NCI-H1417 treated with DMSO at 0.1 percent for 48 hours (cell line): Measurements from ENCODE around the gene ARHGEF7.
"Not testable (repeated sequence)": the region's sequence is repeated elsewhere in the genome, so short reads cannot be mapped to it uniquely, and the experiment has no call there.

ENCODE experiments used
- DNase-seq: peaks from one replicate; lab custom pipeline; 2025; lab: John Stamatoyannopoulos, UW

ARHGEF7 gene

DNA sequence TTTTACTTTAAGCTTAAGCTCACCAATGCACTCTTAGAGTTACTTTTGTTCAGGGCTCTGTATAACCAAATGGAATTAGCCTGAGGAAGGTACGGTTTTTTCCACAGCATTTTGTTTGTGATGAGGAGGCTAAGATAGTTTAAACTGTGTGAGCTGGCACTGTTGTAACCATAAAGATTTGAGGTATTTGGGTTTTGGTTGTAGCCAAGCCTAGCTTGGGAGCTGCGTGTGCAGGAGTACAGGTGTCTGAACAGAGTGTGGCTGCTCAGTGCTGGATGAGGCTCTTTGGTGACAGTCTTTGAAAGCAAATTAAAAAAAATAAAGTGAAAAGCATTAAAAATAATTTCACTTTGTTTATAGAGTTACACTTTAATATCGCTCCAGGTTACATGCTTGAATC, 56.0 kb downstream of the ARHGEF7 start:
- DNase-seq: no peak

DNA sequence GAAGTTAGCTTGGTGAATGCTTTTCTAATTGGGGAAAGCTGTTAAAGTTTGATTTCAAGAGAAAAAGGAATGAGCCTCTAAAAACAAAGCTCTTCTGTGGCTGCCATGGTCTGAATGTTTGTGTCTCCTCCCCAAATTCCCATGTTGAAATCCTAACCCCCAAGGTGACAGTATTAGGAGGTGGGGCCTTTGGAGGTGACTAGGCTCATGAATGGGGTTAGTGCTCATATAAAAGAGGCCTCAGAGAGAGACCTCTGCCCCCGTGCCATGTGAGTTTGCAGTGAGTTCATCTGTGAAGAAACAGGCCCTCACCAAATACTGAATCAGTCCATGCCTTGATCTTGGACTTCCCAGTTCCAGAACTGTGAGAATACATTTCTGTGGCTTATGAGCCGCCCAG, 56.5 kb downstream of the ARHGEF7 start:
- DNase-seq: no peak

DNA sequence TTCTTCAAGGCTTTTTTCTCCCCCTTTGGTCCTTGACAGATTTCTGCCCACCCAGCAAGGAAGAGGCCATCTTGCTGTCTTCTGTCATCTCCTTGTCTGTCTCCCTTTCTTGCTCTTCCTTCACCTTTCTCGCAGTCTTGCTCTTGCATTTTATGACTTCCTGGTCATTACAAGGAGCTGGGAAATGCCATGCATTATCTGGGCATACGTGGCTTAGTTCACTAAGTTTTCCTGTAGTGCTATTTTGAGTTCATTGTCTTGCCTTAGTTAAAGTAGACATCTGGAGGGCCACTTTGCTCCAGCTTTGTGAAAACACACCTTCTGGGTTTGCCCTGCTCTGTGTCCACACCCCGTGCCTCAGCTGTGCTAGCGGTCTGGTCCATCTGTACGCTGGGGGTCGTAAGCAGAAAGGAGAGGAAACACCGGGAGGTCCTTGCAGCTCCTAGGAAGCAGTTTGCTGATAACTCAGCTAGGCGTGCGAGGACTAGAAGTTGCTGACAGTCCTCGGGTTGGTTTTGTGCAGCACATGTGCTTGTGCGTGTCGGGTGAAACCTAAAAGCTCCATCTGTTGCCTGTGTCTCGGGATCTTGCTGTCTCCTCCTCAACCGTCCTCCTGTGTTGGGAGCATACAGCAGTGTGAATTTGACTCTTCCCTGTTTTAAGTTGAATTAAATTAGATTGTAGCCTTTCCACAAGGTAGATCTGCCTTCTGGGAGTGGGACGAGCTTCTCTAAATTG, 59.4 kb downstream of the ARHGEF7 start:
- no peak for DNase-seq

DNA sequence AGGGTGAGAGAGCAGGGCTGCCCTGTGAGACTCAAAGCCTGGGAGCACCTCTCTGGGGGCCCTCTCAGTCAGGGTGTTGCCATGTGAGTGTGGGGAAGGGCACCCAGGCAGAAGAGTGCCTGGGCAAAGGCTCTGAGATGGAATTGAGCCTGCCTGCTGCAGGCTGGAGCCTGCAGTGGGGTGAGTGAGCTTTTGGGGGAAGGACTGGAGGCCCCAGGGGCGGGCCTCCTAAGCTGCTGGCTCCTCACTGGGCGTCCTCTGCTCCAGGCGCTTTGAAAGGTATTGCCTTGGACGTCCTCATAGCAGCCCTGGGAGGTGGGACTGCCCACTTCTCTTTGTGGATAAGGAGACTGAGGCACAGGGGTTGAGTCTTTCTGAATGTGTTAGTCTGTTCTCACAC, 60.3 kb downstream of the ARHGEF7 start:
- DNase-seq: no peak

DNA sequence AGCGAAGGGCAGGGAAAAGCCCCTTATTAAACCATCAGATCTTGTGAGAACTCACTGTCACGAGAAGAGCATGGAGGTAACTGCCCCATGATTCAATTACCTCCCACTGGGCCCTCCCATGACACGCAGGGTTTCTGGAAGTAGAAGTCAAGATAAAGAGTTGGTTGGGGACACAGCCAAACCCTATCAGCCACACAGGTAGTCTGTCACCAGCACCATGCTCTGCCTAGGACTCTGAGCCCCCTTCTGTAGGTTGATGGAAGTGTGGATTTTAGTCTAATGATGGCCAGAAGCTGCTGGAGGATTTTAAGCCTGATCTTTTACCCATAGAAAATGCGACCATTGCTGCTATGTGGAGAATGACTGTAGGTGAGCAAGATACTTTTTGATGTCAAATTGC, 60.8 kb downstream of the ARHGEF7 start:
- no peak for DNase-seq

DNA sequence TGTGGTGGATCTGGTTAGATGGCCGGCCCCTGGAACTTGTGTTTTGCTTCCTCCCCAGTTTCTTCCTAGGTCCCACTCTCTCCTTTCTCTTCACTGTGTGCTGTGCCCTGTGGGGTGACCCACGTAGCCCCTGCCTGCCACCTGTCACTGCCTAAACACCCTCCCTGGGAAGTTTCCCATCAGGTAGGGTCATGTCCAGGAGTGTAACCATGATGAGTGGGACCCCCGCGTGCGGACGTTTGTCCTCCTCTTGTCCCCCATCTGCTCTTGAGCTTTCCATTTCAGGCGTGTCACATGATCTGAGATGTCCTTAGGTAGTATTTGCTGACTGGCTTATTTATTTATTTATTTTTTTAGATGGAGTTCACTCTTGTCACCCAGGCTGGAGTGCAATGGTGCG, 61.3 kb downstream of the ARHGEF7 start:
- no peak for DNase-seq

DNA sequence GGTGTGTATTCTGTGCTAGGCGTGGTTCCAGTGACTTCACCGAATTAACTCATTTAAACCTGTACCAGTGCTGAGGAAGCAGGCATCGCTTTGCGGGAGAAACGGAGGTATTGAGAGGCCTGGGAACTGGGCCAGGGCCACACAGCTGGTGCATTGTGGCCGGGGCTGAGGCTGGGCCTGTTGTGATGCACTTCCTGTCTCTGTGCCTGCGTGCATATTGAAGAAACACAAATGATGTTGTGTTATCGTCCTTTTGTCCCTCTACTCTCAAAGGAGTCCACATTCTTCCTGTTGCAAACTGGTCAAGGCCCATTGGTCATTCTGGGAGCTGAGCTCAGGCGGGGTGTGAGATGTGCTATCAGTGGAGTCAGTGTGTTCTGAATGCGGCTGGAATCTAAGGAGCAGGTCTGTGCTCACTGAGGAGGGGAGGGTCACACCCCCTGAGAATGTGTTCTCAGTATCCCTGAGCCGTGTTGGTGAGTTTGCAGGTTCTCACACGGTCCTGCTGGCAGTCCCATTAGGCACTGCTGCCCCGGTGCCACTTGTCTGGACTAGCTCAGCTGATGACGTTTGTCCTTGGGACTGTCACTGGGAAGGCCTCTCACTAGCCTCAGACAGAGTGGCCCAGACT, 62.1 kb downstream of the ARHGEF7 start:
- no peak for DNase-seq

DNA sequence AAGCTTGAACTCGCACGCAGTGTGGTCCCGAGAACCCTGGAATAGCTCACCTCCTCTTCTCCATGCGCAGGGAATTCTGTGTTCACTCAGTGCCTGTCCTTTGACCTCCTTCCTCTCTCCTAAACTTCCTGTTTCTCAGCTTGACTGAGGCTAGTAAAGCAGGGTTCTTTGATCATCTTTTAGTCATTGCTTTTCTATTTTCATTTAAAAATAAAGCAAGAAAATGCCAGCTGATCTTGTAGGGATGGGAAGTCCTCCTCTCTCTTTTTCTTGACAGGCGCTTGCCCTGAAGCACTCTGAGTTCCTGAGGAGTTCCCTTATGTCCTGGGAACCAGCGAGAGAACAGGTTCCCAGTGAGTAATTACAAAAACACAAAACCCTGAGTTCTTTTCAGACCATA, 62.8 kb downstream of the ARHGEF7 start:
- no peak for DNase-seq

DNA sequence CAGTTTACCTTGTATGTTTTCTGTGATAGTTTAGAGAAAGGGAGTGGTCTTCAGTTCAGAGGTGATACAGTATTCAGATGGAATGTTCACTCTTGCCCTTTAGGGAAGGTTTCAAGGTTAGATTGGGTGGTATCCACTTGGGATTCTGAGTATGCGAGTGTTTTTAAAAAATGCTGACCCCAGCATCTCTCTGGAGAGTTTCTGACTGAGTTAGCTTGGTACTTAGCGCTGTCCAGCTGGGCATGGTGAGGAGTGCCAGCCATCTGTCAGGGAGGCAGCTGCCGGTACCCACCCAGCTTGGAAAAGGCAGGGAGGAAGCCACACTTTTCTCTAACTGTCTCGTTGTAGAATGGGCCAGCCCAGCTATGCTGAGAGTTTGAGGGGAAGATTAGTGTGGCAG, 63.3 kb downstream of the ARHGEF7 start:
- no peak for DNase-seq

DNA sequence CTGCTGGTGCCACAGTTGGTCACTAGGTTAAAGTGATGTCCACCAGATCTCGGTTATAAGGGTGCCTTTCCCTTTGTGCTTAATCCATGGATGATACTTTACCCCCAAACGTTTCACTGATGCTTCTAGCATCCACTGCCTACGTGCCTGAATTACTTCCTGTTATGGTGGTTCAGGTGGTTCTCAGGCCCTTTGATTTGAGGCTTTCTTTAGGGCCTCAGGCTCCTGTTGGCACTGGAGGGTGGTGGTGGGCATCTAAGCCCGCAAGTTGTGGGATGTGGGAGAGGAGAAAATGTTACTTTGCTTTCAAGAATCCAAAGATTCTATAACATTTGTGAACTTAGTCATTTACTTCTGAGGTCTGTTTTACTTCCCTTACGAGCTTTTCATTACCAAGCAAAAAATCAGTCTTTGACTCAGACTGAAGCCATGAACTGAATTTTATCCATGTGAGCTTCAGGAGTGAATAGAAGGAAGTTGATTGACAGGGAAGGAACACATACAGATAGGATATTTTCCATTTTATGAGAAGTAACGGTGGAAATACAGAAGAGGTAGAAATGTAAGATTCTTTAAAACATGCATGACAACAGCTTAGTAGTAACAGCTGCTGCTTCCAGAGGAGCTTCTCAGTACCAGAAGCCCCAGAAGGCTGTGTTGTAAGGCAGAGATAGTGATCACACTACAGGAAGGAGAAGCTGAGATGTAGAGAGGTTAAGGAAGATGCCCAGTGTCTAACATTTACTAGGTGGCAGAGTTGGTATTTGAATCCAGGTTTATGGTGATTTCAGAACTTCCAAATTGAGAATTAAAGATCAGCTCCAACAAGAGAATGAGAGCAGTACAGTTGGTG, 65.0 kb downstream of the ARHGEF7 start:
- no peak for DNase-seq

DNA sequence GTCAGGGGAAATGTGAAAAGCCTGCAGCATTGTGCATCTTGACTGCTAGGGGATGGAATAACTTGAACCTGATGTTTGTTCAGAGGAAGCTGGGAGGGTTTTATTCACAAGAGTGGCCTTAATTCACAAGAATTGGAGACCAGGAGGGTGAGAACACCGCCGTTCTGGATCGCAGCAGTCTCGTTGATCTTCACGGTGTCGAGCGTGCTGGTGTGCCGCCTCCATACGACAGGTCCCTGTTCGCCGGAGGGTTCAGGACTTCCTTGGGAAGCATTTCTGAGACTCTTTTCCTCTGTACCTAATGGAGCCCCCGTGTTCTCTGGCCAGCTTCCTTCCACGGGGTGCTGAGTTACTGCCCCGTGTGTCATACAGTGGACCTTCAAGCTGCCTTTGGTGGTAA, 66.9 kb downstream of the ARHGEF7 start:
- DNase-seq: no peak

DNA sequence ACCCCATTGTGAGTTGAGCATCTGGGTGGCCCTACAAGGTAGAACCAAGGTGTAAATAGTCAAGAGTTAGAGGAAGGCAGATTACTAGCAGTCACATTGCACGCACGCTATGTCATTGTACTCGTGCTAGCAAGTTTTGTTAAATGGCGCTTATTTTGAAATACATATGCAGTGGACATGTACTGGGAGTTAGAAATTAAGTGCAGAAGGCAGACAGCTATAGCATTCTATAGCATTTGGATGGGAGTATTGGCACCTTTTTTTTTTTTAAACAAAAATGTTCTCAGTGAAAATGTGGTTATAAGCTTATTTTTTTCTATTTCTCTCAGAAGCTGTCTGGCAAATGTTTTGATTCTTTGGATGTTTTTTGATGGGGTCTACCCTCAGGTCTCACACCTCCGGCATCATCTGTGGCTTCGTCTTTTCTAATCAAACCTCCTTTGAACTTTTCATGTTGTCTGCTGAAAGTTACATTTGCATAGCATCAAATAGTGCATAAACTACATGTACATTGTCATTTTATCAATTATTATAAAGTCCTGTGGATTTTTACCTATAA, 68.1 kb downstream of the ARHGEF7 start:
- DNase-seq: no peak

DNA sequence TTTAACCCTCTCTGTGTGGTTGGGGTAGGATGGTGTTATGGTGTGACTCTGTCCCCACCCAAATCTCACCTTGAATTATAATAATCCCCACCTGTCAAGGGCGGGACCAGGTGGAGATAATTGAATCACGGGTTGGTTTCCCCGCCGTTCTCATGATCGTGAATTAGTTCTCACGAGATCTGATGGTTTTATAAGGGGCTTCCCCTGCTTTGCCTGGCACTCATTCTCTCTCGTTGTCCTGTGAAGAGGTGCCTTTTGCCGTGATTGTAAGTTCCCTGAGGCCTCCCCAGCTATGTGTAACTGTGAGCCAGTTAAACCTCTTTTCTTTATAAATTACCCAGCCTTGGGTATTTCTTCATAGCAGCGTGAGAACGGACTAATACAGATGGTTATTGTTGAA, 68.8 kb downstream of the ARHGEF7 start:
- DNase-seq: no peak

DNA sequence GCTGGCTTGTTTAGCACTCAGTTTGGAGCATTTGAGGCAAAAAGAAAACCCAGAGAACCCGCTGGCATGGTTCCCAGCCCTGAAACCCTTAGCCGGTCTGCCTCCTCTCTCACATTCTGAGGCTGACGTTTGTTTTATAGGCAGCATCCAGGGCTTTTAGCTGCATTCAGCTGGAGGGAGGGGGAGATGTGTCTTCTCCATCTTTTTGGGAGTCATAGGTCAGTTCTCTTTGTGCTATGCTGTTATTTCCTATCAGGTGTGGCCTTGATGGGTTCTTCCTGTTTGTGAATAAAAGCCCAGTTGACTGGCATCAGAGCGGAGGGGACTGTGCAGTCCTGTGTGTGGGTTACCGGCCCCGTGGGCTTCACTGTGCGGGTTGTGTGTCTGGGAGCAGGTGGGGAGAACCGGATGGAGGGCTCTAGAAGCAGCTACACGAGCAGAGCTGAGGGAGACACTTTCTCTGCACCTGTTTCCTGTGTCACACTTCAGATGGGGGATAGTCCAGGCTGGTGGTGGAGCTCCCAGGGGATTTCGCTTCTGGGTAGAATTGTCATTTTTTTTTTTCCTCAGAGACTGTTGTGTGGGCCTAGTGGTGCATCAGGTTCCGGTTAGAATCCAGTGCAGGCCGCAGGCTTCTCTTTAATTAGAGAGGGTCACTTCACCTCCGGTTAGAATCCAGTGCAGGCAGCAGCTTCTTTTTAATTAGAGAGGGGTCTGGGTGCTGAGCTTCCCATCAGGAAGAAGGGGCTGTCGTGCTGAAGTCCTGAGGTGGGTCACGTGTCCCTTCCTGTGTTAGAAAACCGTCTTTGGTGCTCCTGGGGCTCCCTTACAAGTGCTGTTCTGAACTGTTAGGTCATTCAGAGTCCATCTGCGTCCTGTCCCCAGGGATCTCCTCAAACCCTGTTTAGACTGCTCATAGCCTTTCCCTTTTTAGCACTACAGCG, 69.6 kb downstream of the ARHGEF7 start:
- DNase-seq: no peak

DNA sequence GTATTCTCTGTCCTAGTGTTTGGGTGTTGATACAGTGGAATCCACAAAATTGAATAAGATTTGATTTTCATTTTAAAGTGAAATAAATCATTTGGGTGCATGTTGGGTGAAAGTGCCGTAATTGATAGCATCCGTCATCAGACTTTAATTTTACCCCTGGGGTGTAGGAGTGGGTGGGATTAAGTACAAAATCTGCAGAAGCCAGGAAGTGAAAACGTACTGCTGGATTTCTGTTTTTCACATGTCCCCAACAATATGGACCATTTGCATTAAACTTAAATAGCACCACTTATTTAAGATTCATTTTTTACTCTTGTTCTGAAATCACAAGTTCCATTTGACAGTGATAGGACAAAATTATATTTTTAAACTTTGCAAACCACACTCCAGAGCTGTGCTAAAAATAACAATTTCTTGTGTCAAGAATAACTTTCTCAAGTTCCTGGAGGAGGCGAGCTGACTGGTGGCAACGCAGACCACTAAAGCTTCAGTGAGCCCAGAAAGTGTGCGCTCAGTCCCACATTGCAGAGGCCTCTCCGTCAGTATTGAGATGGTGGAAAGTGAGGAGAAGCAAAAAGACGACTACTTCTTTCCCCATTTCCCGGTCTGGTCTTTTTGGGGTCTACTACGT, 71.3 kb downstream of the ARHGEF7 start:
- no peak for DNase-seq

DNA sequence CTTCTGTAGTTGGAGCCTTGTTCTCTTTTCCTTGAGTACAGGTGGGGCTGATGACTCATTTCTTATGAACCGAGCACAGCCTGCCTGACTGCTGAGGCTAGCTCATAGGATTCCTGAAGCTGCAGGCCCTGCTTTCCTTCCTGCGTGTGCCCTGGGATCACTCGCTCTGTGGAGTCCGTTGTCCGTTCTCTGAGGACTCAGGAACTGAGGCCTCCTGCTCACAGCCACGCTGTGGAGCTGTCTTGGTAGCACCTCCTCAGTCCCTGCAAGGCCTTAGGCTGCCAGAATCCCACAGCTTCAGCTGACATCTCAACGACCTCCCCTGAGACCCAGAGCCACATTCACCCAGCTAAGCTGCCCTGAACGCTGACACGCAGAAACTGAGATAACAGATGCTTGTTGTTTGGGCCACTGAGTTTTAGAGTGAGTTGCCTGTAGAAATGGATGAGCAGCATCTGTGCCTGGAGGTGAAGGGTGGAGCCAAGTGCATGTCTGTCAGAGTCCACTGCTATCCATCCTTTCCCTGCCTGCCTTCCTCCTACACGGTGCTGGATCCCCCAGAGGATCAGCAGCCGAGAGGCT, 72.9 kb downstream of the ARHGEF7 start:
- no peak for DNase-seq

DNA sequence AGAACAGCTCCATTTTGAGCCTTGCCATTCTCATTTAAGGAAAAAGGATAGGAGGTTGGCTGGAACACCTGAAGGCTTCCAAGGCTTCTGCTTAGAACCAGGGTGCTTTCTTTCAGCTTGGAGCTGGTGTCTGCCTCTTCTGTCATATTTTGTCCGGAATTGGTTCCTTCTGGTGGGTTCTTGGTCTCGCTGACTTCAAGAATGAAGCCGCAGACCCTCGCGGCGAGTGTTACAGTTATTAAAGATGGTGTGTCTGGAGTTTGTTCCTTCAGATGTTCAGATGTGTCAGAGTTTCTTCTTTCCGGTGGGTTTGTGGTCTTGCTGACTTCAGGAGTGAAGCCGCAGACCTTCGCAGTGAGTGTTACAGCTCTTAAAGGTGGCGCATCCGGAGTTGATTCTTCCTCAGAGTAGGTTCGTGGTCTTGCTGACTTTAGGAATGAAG, 74.0 kb downstream of the ARHGEF7 start:
- DNase-seq: not testable (repeated sequence)

DNA sequence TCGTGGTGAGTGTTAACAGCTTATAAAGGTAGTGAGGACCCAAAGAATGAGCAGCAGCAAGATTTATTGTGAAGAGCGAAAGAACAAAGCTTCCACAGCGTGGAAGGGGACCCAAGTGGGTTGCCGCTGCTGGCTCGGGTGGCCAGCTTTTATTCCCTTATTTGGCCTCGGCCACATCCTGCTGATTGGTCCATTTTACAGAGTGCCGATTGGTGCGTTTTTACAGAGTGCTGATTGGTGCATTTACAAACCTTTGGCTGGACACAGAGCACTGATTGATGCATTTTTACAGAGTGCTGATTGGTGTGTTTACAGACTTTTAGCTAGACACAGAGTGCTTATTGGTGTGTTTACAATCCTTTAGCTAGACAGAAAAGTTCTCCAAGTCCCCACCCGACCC, 74.4 kb downstream of the ARHGEF7 start:
- not testable (repeated sequence) for DNase-seq

DNA sequence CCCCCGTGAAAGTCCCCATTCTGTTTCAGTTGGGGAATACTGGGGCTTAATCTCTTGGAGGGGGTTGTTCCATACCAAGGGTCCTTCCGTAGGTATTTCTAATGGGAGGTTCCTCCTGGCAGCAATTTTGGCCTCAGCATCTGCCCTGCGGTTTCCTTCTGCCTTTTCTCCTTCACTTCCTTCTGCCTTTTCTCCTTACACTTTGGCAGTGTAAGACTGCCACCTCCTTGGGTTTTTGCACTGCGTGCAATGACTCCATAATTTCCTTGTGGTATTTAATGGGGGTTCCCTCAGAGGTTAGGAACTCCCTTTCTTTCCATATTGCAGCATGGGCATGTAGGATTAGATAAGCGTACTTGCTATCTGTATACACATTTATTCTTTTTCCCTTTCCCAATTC, 78.1 kb downstream of the ARHGEF7 start:
- DNase-seq: not testable (repeated sequence)

DNA sequence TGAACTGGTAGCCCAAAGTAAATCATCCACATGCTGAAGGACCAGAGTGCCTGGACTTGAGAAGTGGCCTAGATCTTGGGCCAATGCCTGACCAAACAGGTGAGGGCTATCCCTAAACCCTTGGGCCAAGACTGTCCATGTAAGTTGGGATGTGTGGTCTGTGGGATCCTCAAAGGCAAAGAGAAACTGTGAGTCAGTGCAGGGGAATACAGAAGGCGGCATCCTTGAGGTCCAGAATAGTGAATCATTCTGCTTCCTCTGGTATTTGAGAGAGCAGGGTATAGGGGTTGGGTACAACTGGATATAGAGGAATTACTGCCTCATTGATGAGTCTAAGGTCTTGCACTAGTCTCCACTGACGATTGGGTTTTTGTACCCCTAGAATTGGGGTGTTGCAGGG, 79.5 kb downstream of the ARHGEF7 start:
- not testable (repeated sequence) for DNase-seq
